HG02852 (cell line): ENCODE data around the gene OAF.

ENCODE experiments used
- ATAC-seq: cut with Tn5 transposase; IDR thresholded peaks from one replicate; pipeline ENCODE4 v1.9.1; 2021; ENCODE audit warnings: mild to moderate bottlenecking, moderate library complexity; ENCODE audit not compliant: unreplicated experiment

Gene OAF

GRCh38 chr11:120200677-120201076, 10.2 kb upstream of the OAF start:
- ATAC-seq: no peak

- ATAC-seq: no peak
Measured at GRCh38 chr11:120201653-120202052, 9.2 kb upstream of the OAF start.

DNA sequence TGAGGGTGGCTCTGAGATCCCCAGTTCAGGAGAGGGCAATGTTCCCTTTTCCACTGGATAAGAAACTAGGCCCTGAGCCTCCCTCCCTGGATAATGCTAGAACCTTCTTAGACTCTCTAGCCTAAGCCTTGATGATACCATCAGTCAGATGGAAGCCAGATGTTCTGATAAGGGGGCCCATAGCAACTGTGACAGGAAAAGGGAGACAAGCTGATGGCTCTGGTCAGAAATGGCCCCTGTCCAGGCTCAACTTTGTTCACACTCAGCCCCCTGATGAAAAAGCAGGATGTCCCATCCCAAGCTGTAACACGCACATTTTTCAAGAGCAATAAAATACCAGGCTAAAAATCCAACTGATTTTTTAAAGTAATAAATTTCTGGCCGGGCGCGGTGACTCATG, 7.2 kb upstream of the OAF start:
- ATAC-seq: no peak

- ATAC-seq: no peak
Measured at GRCh38 chr11:120205596-120206161, 5.2 kb upstream of the OAF start.

DNA sequence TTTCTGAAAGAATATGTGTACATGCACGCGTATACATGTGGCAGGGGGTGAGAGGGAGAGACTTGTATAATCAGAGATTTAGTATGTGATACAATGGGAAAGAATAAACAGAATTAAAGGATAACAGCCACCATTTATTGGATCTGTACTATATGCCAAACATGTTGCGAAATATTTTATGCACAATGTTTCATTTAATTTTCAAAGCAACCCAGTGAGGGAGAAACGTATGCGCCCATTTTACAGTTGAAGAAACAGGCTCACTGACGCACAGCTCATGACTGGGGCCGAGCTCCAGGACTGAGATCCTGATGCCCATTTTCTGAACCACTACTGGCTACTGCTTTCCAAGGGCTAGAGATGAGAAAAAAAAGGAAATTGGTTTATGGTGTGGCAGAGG, 3.3 kb upstream of the OAF start:
- no peak for ATAC-seq

- ATAC-seq: no peak
Measured at GRCh38 chr11:120208001-120208441, 2.8 kb upstream of the OAF start.

- no peak for ATAC-seq
Measured at GRCh38 chr11:120208777-120209176, 2.1 kb upstream of the OAF start.

DNA sequence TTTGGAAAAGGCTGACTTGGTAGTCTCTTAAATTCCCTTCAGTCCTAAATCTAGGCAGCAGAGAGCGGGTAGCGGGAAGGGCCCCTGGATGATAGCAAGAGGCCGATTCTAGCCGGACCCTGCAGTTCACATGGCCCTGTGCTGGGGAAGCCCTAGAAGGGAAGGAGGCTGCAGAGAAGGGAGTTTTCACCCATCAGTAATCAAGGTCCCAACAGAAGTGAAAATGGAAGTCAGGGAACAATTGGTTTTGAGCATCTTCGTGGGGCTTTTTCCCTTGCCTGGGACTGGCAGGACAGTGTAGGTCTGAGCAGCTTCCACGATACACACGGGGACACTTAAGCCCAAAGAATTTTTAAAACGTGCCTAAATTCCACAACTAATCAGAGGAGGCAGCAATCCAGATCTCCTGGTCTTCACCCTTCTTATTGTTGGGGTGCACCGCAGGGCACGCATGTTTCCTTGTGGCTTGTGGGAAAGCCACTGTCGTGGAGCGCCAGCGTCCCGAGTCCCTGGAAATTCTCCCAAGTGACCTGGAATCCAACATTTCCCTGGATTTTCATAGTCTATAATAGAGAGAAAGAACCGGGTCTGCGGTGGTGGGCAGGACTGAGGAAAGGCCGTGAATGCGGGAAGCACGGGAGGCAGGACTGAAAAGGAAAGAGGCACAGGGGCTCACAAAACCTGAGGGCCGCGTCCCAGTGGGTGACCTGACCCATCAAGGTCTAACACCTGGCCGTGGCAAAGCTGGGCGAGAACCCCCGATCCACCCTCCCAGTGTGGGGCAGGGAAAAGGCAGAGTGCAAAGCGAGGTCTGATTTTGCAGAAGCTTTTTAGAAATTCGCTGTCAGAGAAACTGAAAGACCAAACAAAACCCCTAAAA, 846 bp upstream of the OAF start:
- ATAC-seq: no peak

GRCh38 chr11:120211522-120212258, 858 bp downstream of the OAF start:
- ATAC-seq: no peak

DNA sequence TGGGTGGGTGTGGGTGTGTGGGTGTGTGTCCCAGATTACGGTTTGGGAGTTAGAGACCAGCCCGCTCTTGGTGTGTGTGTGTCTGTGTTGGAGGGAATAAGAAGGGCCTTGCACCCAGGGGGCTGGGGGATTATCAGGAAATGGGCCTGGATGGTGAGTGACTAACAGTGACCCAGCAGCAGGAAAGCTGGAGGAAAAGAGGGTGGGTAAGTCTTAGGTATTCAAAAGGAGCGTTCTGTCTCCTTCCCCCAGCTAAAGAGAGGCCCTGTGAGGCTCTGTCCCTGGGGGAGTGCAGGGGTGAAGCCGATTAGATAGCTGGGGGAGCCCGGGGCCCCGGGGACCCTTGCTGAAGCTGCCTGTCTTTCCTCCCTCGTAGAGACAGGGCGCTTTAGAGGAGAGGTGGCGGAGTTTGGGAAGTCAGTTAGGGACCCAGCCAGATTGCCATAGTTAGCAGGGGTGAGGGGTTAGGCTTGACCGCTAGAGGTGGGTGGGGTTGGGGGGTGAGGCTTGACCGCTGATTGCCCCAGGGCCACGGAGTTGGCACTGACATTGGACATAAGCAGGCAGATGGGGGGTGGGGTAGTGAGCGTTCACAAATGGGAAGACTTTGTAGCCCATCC, 1.5 kb downstream of the OAF start:
- ATAC-seq: no peak

DNA sequence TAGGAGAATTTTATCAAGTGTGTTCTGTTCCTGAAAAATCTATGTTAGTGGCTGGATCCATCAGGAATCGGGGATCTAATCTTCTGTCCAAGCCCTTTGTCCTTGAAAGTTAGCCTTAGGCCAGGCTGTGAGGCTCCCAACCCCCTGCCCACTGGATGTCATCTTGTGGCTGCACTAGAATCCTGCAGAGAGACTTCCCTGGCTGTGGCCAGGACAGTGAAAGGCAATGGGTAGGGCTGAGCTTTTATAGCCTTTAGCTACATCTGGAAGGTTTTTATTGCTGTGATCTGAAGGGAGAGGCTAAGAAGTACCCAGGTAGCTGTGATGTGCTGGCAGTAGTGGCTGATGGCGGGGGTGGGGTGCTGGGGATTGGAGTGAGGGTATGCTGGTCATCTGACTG, 2.1 kb downstream of the OAF start:
- no peak for ATAC-seq

DNA sequence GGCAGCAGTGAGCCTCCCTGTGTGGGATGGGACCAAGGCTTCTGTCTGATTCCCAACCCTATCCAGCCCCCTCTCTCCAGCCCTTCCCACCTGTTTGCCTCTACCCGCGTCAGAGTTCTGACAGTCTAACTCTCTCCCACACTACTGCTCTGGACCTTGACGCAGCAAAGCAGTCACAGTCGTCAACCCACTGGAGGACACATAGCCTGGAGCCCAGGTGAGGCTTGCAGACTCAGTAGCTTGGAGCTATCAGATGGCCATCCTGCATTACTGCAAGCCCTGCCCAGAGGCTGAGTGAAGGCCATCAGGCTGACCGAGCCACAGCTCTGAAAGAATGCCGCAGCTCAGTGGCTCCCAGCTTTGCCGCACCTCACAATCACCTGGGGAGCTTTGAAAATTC, 3.7 kb downstream of the OAF start:
- no peak for ATAC-seq

- ATAC-seq: no peak
Measured at GRCh38 chr11:120215634-120216033, 4.8 kb downstream of the OAF start.

GRCh38 chr11:120216426-120217102, 5.7 kb downstream of the OAF start:
- ATAC-seq: no peak

- no peak for ATAC-seq
Measured at GRCh38 chr11:120217526-120217925, 6.7 kb downstream of the OAF start.

GRCh38 chr11:120217941-120218694, 7.3 kb downstream of the OAF start:
- no peak for ATAC-seq

DNA sequence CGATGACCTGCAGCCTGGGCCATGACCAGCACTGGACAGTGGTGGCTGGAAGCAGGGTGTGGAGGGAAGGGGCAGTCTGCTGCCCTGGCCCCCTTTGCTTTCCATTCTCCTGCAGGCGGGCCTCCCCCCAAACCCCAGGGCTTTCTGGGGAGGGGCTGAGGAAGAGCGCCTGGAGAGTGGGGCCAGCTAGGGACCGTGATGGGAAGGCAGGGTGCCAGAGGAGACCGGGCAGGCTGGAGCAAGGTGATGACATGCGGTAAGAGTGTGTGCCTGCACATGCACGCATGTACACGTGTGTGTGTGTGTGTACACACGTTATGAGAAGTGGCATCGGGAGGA, 7.8 kb downstream of the OAF start:
- no peak for ATAC-seq

- no peak for ATAC-seq
Measured at GRCh38 chr11:120219232-120219937, 8.6 kb downstream of the OAF start.

DNA sequence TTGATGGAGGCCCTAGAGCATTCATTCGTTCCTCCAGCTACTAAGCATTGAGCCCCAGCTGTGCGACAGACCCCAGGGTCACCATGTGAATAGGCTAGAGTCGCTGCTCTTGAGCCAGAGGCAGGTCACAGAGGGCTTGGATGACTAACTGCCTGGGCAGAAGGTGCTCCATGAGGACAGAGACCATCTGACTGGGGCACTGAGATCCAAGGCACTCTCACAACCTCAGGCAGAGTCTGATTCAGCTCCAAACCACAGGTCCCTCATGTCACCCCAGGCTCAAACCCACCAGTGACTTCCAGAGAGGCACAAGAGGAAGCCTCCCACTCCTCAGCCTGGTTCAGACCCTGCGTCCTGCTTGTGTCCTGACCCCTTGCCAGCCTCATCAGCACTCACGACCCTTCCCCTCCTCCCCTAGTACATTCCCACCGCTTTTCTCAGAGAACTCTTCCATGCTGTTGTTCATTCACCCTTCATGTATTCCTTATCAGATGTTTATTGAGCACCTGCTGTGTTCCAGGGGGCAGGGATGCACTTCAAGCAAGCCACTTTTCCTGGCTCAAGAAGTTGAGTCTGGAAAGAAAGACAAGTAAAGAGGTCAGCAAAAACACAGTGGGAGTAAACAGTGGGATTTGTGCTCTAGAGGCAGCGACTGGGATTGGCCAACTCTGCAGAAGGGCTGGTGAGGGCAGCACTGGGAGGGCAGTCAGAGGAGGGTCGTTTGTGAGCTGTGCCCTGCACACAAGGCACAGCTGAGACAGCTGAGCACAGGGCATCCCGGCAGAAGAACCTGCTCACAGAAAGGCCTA, 9.3 kb downstream of the OAF start:
- ATAC-seq: no peak
